Hematopoietic multipotent progenitor cell treated with erythropoietin and hydrocortisone succinate and interleukin-3 and kit ligand, for 17 days (in vitro differentiated cells): Measurements from ENCODE around the gene LPP.
"Not testable (repeated sequence)": the region's sequence is repeated elsewhere in the genome, so short reads cannot be mapped to it uniquely, and the experiment has no call there.

Experiments
- DNase-seq: peaks from one replicate; pipeline ENCODE4 v3.0.0-alpha.2; 2015; ENCODE audit warnings: low spot score

Gene LPP

GRCh38 chr3:188440340-188440972 lies 286.5 kb downstream of the LPP start:
- no peak for DNase-seq

DNA sequence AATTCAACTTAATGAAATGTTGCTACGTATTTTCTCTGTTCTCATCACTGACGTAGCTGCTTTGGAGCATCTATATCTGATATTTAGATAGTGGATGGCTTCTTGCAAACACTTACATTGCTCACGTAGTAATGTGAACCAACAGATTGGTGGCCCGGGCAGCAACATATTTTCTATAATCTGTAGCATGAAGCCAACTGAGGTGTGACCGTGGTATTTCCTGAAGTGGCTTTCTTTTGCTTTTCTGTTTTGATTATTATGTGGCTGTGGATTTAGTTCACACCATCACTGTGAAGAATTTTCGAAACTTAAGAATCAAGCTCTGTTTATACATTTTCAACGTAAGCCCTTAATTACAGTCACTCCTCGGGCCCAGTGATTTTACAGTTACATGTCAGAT lies 288.5 kb downstream of the LPP start:
- DNase-seq: no peak

DNA sequence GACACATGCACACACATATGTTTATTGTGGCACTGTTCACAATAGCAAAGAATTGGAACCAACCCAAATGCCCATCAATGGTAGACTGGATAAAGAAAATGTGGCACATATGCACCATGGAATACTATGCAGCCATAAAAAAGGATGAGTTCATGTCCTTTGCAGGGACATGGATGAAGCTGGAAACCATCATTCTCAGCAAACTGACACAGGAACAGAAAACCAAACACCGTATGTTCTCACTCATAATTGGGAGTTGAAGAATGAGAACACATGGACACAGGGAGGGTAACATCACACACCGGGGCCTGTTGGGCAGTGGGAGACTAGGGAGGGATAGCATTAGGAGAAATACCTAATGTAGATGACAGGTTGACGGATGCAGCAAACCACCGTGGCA lies 291.2 kb downstream of the LPP start:
- DNase-seq: not testable (repeated sequence)

GRCh38 chr3:188446014-188446413 lies 292.1 kb downstream of the LPP start:
- no peak for DNase-seq

DNA sequence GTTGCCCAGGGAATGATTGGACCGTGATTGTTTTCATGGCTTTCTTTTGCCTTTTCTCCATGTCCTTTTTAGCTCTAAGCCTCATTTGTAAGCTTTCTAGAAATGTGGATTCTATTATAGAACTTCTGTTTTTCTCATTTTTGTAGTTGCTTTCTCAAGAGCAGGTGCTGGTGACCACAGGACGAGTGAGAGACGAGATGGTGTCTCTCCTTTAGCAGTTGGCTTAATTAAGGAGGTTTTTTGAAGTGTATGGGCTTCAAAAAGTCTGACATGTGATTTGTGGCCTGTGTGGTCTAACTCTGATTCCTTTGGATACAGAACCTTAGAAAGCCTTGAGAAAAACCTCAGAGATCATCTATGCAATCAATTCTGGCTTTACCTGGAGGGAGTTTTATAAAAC lies 292.8 kb downstream of the LPP start:
- no peak for DNase-seq

DNA sequence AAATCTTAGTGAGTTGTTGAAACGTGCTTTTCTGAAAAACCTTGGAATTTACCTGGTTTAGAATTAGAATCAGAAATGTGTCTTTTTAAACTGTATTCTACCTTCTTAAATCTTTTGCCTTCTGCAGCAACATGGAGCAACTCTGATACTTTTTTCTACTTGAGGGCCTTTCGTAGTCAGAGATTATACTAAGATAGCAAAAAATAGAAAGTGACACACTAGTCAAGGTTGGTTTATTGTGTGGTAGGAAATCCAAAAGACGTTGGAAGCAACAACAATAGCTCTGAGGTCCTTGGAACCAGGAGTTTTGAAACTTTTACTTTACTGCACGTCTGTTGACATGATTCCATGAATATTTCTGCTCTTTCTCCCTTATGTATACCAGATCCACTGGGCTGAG lies 294.9 kb downstream of the LPP start:
- no peak for DNase-seq

DNA sequence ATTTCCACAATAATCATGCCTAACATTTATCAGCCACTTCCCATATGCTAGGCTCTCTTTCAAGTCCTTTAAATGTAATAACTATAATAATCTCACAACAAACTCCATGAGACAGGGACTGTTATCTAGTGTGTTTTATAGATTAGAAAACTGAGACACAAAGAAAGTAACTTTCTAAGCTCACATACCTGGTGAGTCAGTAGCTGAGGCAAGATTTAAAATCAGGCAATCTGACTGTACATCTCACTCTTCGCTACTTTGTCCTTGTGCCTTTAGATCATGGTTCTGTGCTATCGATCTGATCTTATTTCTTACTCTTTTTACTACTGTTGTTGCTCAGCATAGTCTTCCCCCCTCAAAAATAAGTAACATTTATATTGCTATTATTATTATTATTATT lies 295.5 kb downstream of the LPP start:
- DNase-seq: no peak

DNA sequence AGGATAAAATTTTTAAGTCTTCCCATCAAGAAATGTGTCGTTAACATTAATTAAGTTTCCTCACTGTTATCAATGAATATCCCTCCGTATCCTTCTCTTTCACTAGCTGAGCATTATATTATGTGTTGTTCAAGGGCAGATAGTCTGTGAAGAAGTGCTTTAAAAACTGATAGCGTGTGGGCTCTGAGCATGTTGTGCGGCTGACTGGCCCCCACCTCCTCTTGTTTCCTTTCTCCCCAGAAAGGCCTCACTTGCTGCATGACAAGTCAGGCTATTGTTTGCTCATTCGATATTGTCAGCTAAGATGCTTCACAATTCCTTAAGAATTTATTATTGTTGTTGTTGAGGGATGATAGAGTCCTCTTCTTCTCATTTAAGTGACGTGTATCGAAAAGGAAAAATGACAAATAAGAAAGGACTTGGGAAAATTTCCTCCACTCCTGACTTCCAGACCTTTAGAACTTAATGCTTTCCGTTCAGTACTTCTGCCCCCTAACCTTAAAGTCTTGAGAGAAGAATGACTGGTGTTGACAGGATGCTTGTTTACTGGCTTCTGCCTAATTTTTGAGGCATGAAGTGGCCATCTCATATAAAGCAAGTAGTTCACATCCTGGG lies 298.3 kb downstream of the LPP start:
- no peak for DNase-seq

- no peak for DNase-seq
Measured at GRCh38 chr3:188453431-188454384, 299.8 kb downstream of the LPP start.

DNA sequence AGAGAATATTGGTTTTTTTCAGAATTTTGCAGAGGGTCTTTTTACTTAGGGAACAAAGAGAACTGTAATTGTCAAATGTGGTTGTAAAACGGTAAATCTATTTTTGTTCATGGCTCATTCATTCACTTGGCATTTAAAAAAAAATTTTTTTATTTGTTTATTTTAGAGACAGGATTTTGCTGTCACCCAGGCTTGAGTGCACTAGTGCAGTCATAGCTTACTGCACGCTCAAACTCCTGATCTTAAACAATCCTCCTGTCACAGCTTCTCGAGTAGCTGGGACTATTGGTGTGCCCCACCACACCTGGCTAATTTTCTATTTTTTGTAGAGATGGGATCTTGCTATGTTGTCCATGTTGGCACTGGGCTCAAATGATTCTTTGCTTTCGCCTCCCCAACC lies 301.8 kb downstream of the LPP start:
- DNase-seq: no peak

DNA sequence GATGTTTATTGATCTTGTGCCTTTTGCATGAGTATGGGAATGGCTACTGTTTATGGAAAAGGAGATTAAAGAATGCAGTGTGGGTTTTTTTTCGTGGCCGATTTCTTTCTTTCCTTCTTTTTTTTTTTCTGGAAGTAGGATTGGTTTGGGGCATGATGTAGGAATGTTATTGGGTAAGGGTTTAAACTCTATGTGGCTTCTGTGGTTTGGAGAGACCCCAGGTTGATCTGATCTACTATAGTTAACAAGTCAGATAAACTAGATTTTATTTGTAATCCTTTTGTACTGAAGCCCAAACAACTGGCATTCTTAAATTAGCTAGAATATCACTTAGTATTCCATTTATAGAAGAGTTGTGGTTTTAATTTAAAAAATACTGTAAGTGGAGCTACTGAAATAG lies 304.8 kb downstream of the LPP start:
- no peak for DNase-seq

GRCh38 chr3:188465311-188465710 lies 311.4 kb downstream of the LPP start:
- DNase-seq: no peak

DNA sequence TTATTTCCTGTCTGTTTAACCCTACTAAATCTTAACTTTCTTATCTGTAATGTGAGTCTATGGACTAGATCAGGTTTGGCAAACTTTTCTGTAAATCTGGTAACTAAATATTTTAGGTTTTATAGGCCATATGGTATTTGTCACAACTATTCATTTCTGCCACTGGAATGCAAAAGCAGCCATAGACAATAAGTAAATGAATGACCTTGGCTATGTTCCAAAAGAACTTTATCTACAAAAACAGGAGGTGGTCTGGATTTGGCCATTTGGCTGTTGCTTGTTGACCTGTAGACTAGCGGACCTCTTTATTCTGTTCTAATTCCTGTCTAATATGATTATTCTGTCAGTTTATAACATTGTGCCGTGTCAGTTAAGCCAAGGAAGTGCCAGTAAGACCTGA lies 314.2 kb downstream of the LPP start:
- DNase-seq: no peak

- DNase-seq: no peak
Measured at GRCh38 chr3:188468662-188469061, 314.7 kb downstream of the LPP start.

DNA sequence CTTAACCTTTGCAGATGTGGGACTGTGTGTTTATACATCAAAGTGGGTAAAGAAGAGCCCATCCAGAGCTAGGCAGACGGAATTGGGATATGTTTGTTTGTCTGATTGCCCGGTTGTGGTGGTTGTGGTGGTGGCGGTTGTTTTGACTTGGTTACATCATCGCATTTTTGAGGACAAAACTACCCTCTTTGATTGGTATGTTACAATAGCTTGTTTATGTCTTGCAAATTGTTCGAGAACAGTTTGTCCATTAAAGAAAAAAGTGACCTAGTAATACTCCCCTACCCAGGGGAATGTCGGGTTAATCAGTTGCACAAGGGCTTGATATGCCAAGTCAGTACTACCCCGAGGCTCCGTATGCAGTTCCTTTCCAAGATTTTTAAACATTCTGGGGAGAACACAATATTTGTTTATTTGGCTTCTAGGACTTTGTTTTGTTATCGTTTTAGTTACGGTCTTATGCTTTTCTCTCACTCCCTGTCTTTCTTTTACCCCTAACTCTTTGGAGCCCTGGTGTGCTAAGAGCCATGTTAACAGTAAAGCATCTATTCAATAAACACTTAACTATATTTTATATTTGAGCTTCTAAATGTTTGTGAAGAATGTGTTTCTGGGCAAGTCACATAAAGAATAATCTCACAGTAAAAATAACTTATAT lies 315.4 kb downstream of the LPP start:
- DNase-seq: no peak

- no peak for DNase-seq
Measured at GRCh38 chr3:188470508-188471130, 316.7 kb downstream of the LPP start.

GRCh38 chr3:188471723-188472122 lies 317.8 kb downstream of the LPP start:
- DNase-seq: no peak

DNA sequence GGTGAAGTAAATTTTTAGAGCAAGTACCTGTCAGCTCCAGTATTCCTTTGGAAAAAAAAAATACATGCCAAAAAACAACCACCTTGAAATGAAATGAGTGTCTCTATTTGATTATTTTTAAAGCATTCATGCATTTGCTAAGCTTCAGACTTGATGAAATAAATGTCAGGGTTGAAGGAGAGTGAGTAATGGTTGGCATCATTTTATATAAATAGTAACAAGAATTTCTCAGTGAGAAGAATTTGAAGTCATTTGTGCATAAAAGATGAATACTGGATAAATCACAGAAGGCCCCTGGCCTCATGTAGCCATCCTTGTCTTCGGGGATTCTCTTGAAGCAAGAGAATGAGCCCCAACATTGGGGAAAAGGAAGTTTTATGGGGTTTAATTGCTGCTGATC lies 318.4 kb downstream of the LPP start:
- DNase-seq: no peak

- no peak for DNase-seq
Measured at GRCh38 chr3:188473045-188473444, 319.1 kb downstream of the LPP start.

DNA sequence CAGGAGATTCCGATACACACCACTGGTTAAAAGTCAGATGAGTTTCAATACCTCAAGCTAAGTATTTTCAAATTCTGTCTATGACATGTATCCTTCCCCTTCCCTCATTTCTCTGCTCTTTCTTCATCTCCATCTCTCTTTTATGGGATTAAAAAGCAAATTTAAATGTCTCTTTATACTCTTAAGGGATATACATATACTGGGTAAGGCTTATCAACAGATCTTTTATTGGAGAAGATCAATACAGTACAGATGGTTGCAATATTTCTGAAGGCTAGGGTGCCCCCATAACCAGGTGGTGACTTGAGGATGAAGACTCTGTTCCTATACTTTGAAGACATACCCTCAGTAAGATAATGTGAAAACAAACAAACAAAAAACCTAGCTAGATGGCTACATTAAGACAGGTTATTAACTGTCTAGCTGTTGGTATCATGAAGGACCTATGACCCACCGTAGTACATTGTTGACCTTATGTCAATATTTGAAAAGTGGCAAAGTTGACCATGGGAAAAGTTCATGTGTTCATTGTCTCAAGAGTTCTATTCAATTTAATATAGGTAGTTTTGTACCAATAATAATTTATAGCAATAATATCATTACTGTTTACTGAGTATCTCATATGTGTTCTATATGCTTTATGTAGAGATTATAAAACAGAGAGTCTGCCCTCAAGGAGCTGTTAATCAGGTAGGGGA lies 319.8 kb downstream of the LPP start:
- no peak for DNase-seq

GRCh38 chr3:188476935-188477334 lies 323.0 kb downstream of the LPP start:
- no peak for DNase-seq

GRCh38 chr3:188480011-188480410 lies 326.1 kb downstream of the LPP start:
- no peak for DNase-seq
